Mammary epithelial cell (primary cell): Measurements from ENCODE around the gene AQP2.

ENCODE experiments used
- CTCF ChIP-seq, 2 donors: IDR thresholded peaks in 1 of 2; conservative IDR thresholded peaks in 1 of 2; 2 replicates each; pipeline ENCODE4 v1.5.1; 2011 to 2012; ENCODE audit warnings: inconsistent platforms in 2 of 2, low read length in 2 of 2, mild to moderate bottlenecking in 2 of 2, control low read depth in 1 of 2, low read depth in 1 of 2; ENCODE audit not compliant: insufficient read depth in 1 of 2; ENCODE audit errors: extremely low read depth in 1 of 2
- EZH2 ChIP-seq: IDR thresholded peaks from 2 replicates; pipeline ENCODE4 v1.6.1; 2012; ENCODE audit warnings: low read length, inconsistent platforms, borderline replicate concordance

- no peak for TF ChIP-seq CTCF (conservative IDR thresholded peaks at IDR 0.05 in 1 of 2, IDR thresholded peaks at IDR 0.05 in 1 of 2; ENCODE audit: extremely low read depth in 1 of 2, insufficient read depth in 1 of 2, low read depth in 1 of 2, low read length in 2 of 2)
- TF ChIP-seq EZH2, result no peak
Measured at GRCh38 chr12:49920241-49920914, 30.2 kb upstream of the AQP2 start.
